Stromal cell of bone marrow (primary cell): Measurements from ENCODE around the gene MATN1.
A peak's percentile ranks its signal among the peaks of the same experiment; 100 is the strongest.
"Not testable (repeated sequence)": the region's sequence is repeated elsewhere in the genome, so short reads cannot be mapped to it uniquely, and the experiment has no call there.

Source experiments
- DNase-seq: peaks from one replicate; pipeline ENCODE4 v3.0.0-alpha.2; 2012; ENCODE audit warnings: low read depth

The MATN1 gene

GRCh38 chr1:30696831-30697230, 26.6 kb downstream of the MATN1 start:
- no peak for DNase-seq

- peak; percentile 69 for DNase-seq
Measured at GRCh38 chr1:30695439-30695841, 27.9 kb downstream of the MATN1 start.

GRCh38 chr1:30694280-30695175, 28.9 kb downstream of the MATN1 start:
- DNase-seq: no peak

- no peak for DNase-seq
Measured at GRCh38 chr1:30693822-30694221, 29.6 kb downstream of the MATN1 start.

GRCh38 chr1:30693366-30693765, 30.0 kb downstream of the MATN1 start:
- DNase-seq: no peak

- no peak for DNase-seq
Measured at GRCh38 chr1:30692948-30693301, 30.5 kb downstream of the MATN1 start.

GRCh38 chr1:30692201-30692947, 31.0 kb downstream of the MATN1 start:
- no peak for DNase-seq

- no peak for DNase-seq
Measured at GRCh38 chr1:30691480-30691879, 31.9 kb downstream of the MATN1 start.

- no peak for DNase-seq
Measured at GRCh38 chr1:30689901-30690645, 33.3 kb downstream of the MATN1 start.

- no peak for DNase-seq
Measured at GRCh38 chr1:30688920-30689794, 34.2 kb downstream of the MATN1 start.

- DNase-seq: not testable (repeated sequence)
Measured at GRCh38 chr1:30688516-30688915, 34.9 kb downstream of the MATN1 start.

GRCh38 chr1:30687886-30688285, 35.5 kb downstream of the MATN1 start:
- no peak for DNase-seq

GRCh38 chr1:30686236-30686935, 37.0 kb downstream of the MATN1 start:
- no peak for DNase-seq

GRCh38 chr1:30685796-30686165, 37.6 kb downstream of the MATN1 start:
- no peak for DNase-seq

- no peak for DNase-seq
Measured at GRCh38 chr1:30684881-30685795, 38.2 kb downstream of the MATN1 start.

GRCh38 chr1:30684259-30684658, 39.1 kb downstream of the MATN1 start:
- DNase-seq: no peak

GRCh38 chr1:30683699-30684098, 39.7 kb downstream of the MATN1 start:
- DNase-seq: no peak

- no peak for DNase-seq
Measured at GRCh38 chr1:30682396-30683275, 40.7 kb downstream of the MATN1 start.

- peak; percentile 53 for DNase-seq
Measured at GRCh38 chr1:30681782-30682181, 41.6 kb downstream of the MATN1 start.
